Activated T-helper 1 cell treated with Interleukin-2 at 50 U/mL for 16 hours (primary cell): ENCODE data around the gene CD9.

ENCODE experiments used
- DNase-seq: peaks from one replicate; pipeline ENCODE4 v3.0.0-alpha.2; 2020; ENCODE audit warnings: low read depth

CD9 gene

DNA sequence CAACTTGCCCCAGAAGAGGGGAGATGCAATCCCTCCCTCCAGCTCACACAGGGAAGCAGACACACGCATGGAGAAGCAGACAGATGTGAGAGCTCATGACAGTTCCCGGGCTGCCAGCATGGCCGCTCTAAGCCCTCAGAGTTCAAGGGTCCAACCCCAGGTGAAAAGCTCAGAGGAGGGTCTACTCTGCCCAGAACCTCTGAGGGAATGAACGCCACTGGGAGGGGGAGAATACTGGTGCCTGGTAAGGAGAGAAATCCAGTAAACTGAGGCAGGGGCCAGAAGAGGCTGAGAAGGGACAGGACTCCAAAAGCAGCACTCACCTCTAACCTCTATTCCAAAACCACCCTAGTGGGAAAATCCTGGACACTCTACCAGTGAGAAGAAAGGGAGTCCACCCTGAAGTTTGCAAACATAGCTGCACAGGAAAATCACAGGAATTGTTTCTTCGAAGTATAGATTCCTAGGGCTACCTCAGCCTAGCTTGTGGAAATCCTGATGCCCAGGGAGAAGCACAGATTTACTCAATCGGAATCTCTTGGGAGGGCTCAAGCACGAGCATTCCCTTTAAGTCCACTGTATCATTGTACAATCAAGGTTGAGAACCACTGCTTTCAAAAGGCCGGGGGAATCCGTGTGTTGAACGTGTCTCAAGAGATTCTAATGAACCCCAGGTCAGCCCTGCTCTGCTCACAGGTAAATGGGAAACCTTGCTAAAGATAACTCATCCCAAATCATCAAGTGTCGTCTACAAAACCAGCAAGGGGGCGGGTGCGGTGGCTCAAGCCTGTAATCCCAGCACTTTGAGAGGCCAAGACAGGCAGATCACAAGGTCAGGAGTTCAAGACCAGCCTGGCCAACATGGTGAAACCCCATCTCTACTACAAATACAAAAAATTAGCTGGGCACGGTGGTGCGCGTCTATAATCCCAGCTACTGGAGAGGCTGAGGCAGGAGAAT lies 76.0 kb downstream of the CD9 start:
- DNase-seq = no peak

DNA sequence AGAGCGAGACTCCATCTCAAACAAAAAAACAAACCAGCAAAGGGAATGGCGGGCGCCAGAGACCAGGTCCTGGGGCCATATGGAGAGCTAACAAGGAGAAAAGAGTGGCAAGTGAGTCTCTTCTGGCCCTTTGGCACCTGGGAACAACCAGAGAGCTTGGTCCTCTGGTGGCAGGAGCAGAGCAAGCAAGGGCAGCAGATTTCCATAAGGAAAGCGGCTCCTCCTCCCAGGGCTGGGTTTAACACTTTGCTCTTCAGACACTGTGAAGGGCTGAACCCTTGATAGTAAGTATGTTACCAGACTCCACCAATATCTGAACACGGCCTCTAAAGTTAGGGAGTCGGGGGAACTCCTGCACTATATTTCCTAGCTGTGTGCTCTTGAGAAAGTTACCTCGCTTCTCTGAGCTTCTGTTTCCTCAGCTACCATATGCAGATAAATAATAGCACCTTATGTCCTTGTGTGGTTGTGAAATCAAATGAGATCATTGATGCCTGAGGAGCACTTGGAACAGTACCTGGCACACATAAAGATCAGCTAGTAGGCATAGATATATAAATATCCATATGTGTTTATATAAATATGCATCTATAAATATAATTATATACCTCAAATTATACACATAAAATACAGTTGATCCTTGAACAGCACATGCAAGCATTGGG lies 76.9 kb downstream of the CD9 start:
- no peak for DNase-seq

GRCh38 chr12:6277982-6278438 lies 77.8 kb downstream of the CD9 start:
- DNase-seq = no peak

DNA sequence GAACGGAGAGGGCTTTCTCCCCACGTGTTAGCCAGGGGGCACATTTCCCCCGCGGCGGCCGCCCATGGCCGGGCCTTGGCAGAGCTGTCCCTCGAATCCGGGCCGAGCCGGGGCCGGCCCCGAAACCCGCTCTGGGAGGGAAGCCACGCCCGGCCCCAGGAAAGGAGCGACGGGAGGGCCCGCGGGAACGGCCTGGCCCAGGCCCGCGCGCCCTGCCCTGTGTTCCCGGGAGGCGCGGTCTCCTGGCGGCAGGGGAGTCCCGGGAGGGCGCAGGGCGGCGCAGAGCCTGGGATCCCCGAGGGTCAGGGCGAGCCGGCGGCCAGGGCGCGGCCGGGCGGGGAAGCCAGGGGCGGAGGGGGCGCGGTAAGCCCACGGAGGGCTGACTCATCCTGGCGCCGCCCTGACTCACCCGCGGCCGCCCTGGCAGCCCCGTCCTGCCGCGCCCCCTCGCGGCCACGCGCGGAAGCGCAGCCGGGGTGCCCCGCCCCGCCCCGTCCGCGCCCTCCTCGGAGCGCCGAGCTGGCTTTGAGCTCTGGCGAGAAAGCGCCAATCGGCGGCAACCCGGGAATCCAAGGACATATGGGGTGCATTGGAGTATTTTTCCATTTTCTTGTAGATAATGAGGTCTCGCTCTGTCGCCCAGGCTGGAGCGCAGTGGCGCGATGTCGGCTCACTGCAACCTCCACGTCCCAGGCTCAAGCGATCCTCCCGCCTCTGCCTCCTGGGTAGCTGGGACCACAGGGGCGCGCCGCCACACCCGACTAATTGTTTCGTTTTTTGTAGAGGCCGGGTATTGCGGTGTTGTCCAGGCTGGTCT lies 78.4 kb downstream of the CD9 start:
- DNase-seq = peak; percentile 80

DNA sequence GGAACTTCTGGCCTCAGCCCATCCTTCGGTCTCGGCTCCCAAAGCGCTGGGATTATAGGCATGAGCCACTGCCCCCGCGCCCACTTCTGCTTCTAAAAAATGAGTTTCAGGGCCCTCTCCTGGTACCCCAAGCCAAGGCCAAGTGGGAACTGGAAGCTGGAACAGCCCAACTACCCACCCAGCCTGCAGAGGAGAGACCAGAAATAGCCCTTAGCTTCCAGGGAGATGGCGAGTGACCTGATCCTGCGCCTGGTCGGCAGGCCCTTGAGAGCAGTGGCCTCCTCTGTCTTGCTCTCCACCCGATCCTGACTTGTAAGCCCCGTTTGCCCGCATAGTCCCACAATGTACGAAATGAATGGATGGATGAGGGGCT lies 79.0 kb downstream of the CD9 start:
- DNase-seq = no peak

DNA sequence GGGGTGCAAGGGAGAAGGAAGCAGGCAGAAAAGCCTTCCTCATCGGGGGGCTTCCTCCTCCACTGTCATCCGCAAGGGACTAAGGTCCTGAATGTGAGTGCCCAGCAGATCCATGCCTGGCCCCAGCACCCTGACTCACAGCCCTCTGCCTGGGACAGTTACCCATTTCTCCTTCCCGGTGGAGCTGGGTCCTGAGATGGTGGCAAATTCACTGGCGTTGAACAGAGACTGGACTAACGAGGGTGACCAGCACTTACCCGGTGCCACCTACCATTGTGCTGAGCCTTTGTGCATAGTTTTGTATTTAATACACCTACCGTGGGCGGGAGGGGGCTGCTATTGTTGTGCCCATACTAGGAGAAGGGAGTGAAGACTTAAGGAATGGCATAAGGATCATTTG lies 79.4 kb downstream of the CD9 start:
- no peak for DNase-seq

GRCh38 chr12:6280053-6280469 lies 79.9 kb downstream of the CD9 start:
- DNase-seq = no peak

- no peak for DNase-seq
These were observed 80.5 kb downstream of the CD9 start for GRCh38 chr12:6280672-6281071.

- no peak for DNase-seq
These were observed 81.0 kb downstream of the CD9 start for GRCh38 chr12:6281081-6281809.

DNA sequence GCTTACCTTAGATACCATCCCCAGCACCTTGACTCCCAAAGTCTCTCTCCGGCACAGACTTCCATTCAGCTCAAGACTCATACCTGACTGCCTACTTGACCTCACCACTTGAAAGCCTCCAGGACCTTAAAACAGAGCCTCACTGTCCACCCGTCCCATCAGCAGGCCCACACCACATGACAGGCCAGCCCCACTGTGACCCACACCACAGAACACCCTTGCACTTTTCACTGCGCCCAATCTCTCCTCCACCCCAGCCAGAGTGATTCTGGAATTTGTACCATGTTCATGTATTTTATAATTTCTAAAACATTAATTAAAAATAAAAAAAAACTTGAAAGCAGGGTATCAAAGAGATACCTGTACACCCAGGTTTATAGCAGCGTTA lies 82.2 kb downstream of the CD9 start:
- DNase-seq = no peak

GRCh38 chr12:6284273-6284672 lies 84.1 kb downstream of the CD9 start:
- DNase-seq = no peak

DNA sequence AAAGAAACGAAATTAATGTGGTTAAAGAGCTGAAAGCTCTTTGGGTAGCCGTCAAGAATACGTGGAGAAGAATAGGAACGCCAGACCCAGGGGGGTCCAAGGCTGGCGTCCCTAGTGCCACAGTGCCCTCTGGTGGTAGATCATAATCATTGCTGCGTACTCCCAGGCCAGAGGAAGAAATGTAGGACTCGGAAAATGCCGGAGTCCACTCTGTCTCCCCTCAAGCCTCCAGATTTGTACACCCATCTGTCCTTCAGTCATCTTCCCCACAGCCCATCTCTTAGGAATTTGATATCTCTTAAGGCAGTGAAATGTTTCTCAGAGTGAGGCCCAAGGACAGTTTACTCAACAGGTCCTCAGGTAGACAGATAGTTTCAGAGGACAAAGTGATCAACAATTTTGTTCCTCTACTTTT lies 84.9 kb downstream of the CD9 start:
- DNase-seq = peak; percentile 25

DNA sequence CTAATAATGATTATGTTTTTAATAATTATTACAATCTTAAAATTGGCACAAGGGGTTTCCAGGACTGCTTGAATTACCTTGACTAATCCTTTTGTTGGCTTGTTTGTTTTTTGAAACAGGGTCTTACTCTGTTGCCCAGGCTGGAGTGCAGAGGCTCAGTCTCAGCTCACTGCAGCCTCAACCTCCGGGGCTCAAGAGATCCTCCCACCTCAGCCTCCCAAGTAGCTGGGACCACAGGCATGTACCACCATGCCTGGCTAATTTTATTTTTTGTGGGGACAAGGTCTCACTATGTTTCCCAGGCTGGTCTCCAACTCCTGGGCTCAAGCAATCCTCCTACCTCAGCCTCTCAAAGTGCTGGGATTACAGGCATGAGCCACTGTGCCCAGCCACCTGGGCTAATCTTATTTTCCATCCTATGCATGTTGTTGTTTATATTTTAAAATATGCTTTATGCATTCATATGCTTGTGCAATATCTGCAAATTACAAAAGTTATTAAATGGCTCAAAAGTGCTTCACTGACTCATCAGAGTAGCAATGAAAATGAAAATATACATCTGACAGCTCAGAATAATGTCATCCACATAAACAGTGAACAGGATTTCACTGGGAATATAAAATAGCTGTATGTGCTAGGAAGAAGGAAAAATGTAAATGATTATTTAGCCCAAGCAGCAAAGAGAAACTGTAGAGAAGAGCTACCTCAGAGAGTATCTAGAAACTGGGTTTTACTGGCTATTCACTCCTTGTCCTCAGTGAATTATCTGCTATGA lies 85.5 kb downstream of the CD9 start:
- DNase-seq = no peak
